HepG2 (cell line): ENCODE measurements around the gene TBC1D2B. TPM values are rescaled to one million over a fixed set of nuclear protein-coding genes. Genes with fewer than 3 reads are reported as not detected.

ENCODE experiments used
- ARID4A ChIP-seq: sonication (generic); formaldehyde crosslinking; IDR thresholded peaks from 2 replicates; pipeline ENCODE4 v1.5.0; 2020; ENCODE audit warnings: mild to moderate bottlenecking, missing genetic modification reagents, borderline replicate concordance
- ERF ChIP-seq: IDR thresholded peaks from 2 replicates; pipeline ENCODE4 v1.6.1; 2018; ENCODE audit warnings: missing biosample characterization, missing genetic modification reagents
- MZF1 ChIP-seq: sonication (generic); formaldehyde crosslinking; IDR thresholded peaks from 2 replicates; pipeline ENCODE4 v1.8.1; 2023; ENCODE audit warnings: mild to moderate bottlenecking, missing genetic modification reagents, borderline replicate concordance
- TMF1 ChIP-seq: sonication (generic); formaldehyde crosslinking; IDR thresholded peaks from 2 replicates; pipeline ENCODE4 v1.8.1; 2022; ENCODE audit warnings: low read depth, missing genetic modification reagents
- ZNF263 ChIP-seq: sonication (generic); formaldehyde crosslinking; IDR thresholded peaks from 2 replicates; pipeline ENCODE4 v1.4.0; 2020; ENCODE audit warnings: missing genetic modification reagents
- polyA plus RNA-seq, 8 experiments: library from polyadenylated mRNA; depleted of rRNA in 3 of 8; stranded (reverse) in 7 of 8; unstranded in 1 of 8; fragments of >200 nt; fragmentation: Illumina TruSeq in 4 of 8; extraction: Trizol in 4 of 8; gene quantifications; 2 replicates each; pipeline versions ENCODE4 v1.2.1 to v1.2.3, GENCODE V29; 2011 to 2016; ENCODE audit warnings: low read depth in 4 of 8, missing spikeins in 1 of 8, mixed read lengths in 1 of 8; ENCODE audit not compliant: insufficient read depth in 1 of 8
- total RNA-seq, 5 experiments: library from RNA; depleted of rRNA; stranded (reverse); fragments of >200 nt; fragmentation: Illumina TruSeq; extraction: Trizol; gene quantifications; 2 replicates each; pipeline ENCODE4 v1.2.3, GENCODE V29; 2016; ENCODE audit warnings: low read depth in 1 of 5
- TF ChIP-seq, protein P1 (sequence below): sonication (generic); formaldehyde crosslinking; IDR thresholded peaks from 2 replicates; pipeline ENCODE4 v1.4.0; 2020; ENCODE audit warnings: missing genetic modification reagents

TBC1D2B gene
- total and polyA plus RNA-seq, 2 of the 13 experiments (the other 11 are each of a cell fraction or from before 2014, with no cell fraction given) = 10.1 to 14.4 TPM

DNA sequence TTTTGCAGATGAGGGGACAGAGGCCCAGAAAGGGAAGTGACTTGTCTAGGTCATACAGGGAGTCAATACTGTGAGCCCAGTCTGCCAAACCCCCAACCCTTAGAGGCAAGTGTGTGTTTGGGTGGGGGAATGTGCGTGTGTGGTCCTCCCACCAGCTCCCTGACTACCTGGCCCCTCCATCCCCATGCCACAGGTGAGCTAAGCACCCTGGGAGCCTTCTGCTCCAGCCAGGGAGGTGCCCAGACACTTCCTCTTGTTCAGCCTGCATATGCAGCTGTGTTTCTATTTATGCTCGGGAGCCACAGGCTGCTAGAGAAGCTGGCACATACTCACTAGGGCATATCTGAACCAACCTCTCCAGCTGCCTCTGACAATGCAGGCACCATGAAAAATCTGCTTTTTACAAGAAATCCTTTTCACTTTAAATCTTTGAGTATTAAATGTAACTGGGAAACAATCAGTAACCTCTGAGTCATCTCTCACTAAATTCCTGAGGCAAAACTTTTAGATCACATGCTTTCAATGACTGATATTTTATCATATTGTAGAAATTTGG lies 20.7 kb downstream of the TBC1D2B start (continued):
- TF ChIP-seq ARID4A (CRISPR knock-in tag) = no peak
- 0 out of 2 replicates have a peak, but pooled peaks have one; percentile 32 for TF ChIP-seq ZNF263 (CRISPR knock-in tag)
- TF ChIP-seq, protein P1, sequence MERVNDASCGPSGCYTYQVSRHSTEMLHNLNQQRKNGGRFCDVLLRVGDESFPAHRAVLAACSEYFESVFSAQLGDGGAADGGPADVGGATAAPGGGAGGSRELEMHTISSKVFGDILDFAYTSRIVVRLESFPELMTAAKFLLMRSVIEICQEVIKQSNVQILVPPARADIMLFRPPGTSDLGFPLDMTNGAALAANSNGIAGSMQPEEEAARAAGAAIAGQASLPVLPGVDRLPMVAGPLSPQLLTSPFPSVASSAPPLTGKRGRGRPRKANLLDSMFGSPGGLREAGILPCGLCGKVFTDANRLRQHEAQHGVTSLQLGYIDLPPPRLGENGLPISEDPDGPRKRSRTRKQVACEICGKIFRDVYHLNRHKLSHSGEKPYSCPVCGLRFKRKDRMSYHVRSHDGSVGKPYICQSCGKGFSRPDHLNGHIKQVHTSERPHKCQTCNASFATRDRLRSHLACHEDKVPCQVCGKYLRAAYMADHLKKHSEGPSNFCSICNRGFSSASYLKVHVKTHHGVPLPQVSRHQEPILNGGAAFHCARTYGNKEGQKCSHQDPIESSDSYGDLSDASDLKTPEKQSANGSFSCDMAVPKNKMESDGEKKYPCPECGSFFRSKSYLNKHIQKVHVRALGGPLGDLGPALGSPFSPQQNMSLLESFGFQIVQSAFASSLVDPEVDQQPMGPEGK (CRISPR knock-in tag) = 0 out of 2 replicates have a peak, but pooled peaks have one; percentile 4
- TF ChIP-seq TMF1 (CRISPR knock-in tag) = no peak
- no peak for TF ChIP-seq MZF1
- TF ChIP-seq ERF (CRISPR knock-in tag) = no peak
